GM12891 (cell line): Measurements from ENCODE around the gene ZNF316.

Source experiments
- DNase-seq: peaks from one replicate; pipeline ENCODE4 v3.0.0; 2011; ENCODE audit warnings: low spot score; ENCODE audit not compliant: insufficient read length
- FAIRE-seq: peaks from 2 replicates; lab custom pipeline; 2011; peaks lifted over from hg19 to GRCh38; lab: Jason Lieb, UNC
- PAX5 ChIP-seq: IDR thresholded peaks from 2 replicates; pipeline ENCODE4 v1.6.1; 2011; ENCODE audit warnings: low read length, moderate library complexity, mild to moderate bottlenecking; ENCODE audit not compliant: insufficient read depth, severe bottlenecking
- POLR2A ChIP-seq: IDR thresholded peaks from 2 replicates; pipeline ENCODE4 v1.6.1; 2011; ENCODE audit warnings: low read depth, low read length, control low read depth
- POLR2AphosphoS5 ChIP-seq: IDR thresholded peaks from 2 replicates; pipeline ENCODE4 v1.6.1; 2011; ENCODE audit warnings: low read depth, low read length, control low read depth
- POU2F2 ChIP-seq: IDR thresholded peaks from 2 replicates; pipeline ENCODE4 v1.6.1; 2011; ENCODE audit warnings: low read depth, mild to moderate bottlenecking, control low read depth, low read length, moderate library complexity
- SPI1 ChIP-seq: IDR thresholded peaks from 2 replicates; pipeline ENCODE4 v1.6.1; 2011; ENCODE audit warnings: low read depth, low read length, control low read depth
- TAF1 ChIP-seq: IDR thresholded peaks from 2 replicates; pipeline ENCODE4 v1.6.1; 2011; ENCODE audit warnings: low read depth, low read length, control low read depth

ZNF316 gene

GRCh38 chr7:6608081-6608480, 29.0 kb upstream of the ZNF316 start:
- FAIRE-seq (no peak), DNase-seq (no peak)
- TF ChIP-seq PAX5, result no peak
- no peak for TF ChIP-seq POLR2AphosphoS5
- TF ChIP-seq SPI1, result no peak
- no peak for TF ChIP-seq TAF1
- TF ChIP-seq POU2F2, result no peak
- TF ChIP-seq POLR2A, result no peak

- DNase-seq (no peak), FAIRE-seq (no peak)
- TF ChIP-seq POU2F2, result no peak
These were observed 28.3 kb upstream of the ZNF316 start for GRCh38 chr7:6608794-6609193.

- DNase-seq (no peak), FAIRE-seq (no peak)
- no peak for TF ChIP-seq POU2F2
- TF ChIP-seq PAX5, result no peak
- TF ChIP-seq TAF1, result no peak
- TF ChIP-seq POLR2AphosphoS5, result no peak
- TF ChIP-seq SPI1, result no peak
- no peak for TF ChIP-seq POLR2A
These were observed 24.3 kb upstream of the ZNF316 start for GRCh38 chr7:6612819-6613218.

- DNase-seq (no peak), FAIRE-seq (no peak)
- TF ChIP-seq SPI1 (no peak), POU2F2 (no peak)
These were observed 23.4 kb upstream of the ZNF316 start for GRCh38 chr7:6613706-6614105.

- no peak for TF ChIP-seq POU2F2
- no peak for TF ChIP-seq POLR2A
- TF ChIP-seq POLR2AphosphoS5, result no peak
- TF ChIP-seq PAX5, result no peak
- no peak for TF ChIP-seq TAF1
- no peak for TF ChIP-seq SPI1
- FAIRE-seq, result no peak
- DNase-seq, result no peak
These were observed 22.0 kb upstream of the ZNF316 start, which contains the start of gene ZNF853 for GRCh38 chr7:6614953-6615722. TSS of gene ZNF853 (plus strand) at chr7:6615610. CDS start at chr7:6616175, 565 bp downstream.

- no peak for FAIRE-seq
- no peak for TF ChIP-seq TAF1
- TF ChIP-seq SPI1, result no peak
- TF ChIP-seq PAX5, result no peak
- TF ChIP-seq POU2F2, result no peak
- no peak for TF ChIP-seq POLR2A
- TF ChIP-seq POLR2AphosphoS5, result no peak
- no peak for DNase-seq
These were observed 21.2 kb upstream of the ZNF316 start for GRCh38 chr7:6615723-6616555.

- TF ChIP-seq POLR2AphosphoS5 (no peak), PAX5 (no peak), POU2F2 (no peak), SPI1 (no peak), TAF1 (no peak), POLR2A (no peak)
- FAIRE-seq (no peak), DNase-seq (no peak)
These were observed 20.1 kb upstream of the ZNF316 start for GRCh38 chr7:6616854-6617643.

GRCh38 chr7:6618621-6619020, 18.5 kb upstream of the ZNF316 start:
- FAIRE-seq, result no peak
- no peak for DNase-seq
- no peak for TF ChIP-seq TAF1
- TF ChIP-seq SPI1, result no peak
- TF ChIP-seq POLR2AphosphoS5, result no peak
- TF ChIP-seq PAX5, result no peak
- TF ChIP-seq POU2F2, result no peak
- TF ChIP-seq POLR2A, result no peak

- DNase-seq (no peak), FAIRE-seq (peak; percentile 16)
- TF ChIP-seq POU2F2 (no peak), POLR2AphosphoS5 (no peak), POLR2A (no peak)
These were observed 17.2 kb upstream of the ZNF316 start for GRCh38 chr7:6619961-6620360.
